SK-N-SH treated with all-trans-retinoic acid at 6 μM for 48 hours (cell line): ENCODE data around the gene HERC4.

Source experiments
- TCF4 ChIP-seq: fragments of 250-450 bp; sonication (Bioruptor Pico); IDR thresholded peaks from 2 replicates; pipeline ENCODE4 v1.8.0; 2021; ENCODE audit warnings: mild to moderate bottlenecking, moderate library complexity, borderline replicate concordance
- ZFP3 ChIP-seq: fragments of 250-450 bp; sonication (Bioruptor Pico); IDR thresholded peaks from 2 replicates; pipeline ENCODE4 v1.5.0; 2020; ENCODE audit warnings: mild to moderate bottlenecking, moderate library complexity

DNA sequence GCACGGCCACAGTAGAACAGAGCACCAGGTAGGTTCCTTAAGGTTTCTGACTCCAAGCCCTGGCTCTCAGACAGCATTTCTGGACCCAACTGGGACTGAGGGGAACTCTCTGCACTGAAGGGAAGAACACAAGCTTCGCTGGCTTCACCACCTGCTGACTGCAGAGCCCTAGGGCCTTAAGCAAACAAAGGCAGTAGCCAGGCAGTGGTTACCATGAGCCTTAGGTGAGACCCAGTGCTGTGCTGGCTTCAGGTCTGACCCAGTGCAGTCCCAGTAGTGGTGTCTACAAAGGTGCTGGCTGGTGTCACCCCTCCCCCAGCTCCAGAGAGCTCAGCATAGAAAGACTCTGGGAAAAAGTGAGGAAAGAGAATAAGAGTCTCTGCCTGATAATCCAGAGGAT lies 131.2 kb downstream of the HERC4 start:
- TF ChIP-seq TCF4 (CRISPR knock-in tag), result no peak
- TF ChIP-seq ZFP3 (CRISPR knock-in tag), result no peak
